ENCODE results near the gene SYNDIG1.

GRCh38 chr20:24444526-24445190, 24.8 kb upstream of the SYNDIG1 start:
- no peak for TF ChIP-seq CTCF (conservative IDR thresholded peaks at IDR 0.05; ENCODE audit: low read depth, low read length)
- TF ChIP-seq EZH2 (IDR thresholded peaks at IDR 0.05; ENCODE audit: low read length, unreplicated experiment) = no peak

Measured in PC-3 (cell line).